Stimulated activated CD4-positive, alpha-beta T cell treated with anti-CD3 and anti-CD28 coated beads, TNF-alpha, amount 100 ng/mL, for 1 hour (primary cell): ENCODE data around the gene NCOA6.
"Not testable (repeated sequence)": the region's sequence is repeated elsewhere in the genome, so short reads cannot be mapped to it uniquely, and the experiment has no call there.

ENCODE experiments used
- DNase-seq, 3 donors: peaks; one replicate each; pipeline ENCODE4 v3.0.0-alpha.2; 2020; ENCODE audit warnings: low read depth in 3 of 3, low spot score in 1 of 3

The NCOA6 gene

GRCh38 chr20:34829191-34829590 lies 3.7 kb upstream of the NCOA6 start:
- no peak for DNase-seq

- peak; percentile 17 to 47 (median 18) for DNase-seq
Measured at GRCh38 chr20:34824806-34825529, 483 bp downstream of the NCOA6 start.

- peak; percentile 31 to 53 (median 40) for DNase-seq
Measured at GRCh38 chr20:34824452-34824805, 1.0 kb downstream of the NCOA6 start.

DNA sequence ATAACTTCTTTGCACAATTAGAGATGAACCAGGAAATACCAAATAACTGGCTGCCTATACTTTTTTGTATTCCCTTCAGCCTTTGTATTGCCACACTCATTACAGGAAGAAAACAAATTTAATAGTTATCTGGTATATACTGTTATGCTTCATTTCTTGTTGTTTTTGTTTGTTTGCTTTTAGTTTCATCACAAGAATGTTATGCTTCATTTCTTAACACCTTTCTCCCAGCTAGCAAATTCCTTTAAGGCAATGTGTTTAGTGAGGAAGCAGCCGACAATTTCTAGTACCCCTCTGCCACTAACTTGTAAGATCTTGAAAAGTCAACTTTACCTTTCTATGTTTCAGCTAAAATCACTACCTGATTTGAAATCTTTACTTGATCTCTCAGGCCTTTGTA lies 1.4 kb downstream of the NCOA6 start:
- no peak for DNase-seq

GRCh38 chr20:34820805-34821578 lies 4.5 kb downstream of the NCOA6 start:
- no peak for DNase-seq

DNA sequence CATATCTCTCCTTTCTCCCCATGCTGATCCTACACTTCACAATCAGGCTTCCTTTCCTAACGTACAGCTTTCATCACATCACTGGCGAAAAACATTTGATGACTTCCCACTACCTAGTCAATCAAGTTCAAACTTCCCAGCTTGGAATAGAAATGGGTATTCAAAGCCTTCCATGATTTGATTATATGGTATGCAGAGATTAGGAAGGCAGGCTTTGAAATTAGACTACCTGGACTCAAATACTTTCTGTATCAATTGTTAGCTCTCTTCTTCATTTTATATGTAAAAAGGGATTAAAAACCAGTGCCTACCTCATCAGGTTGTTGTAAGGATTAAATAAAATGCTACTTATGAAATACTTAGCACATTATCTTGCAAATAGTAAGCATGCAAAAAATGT lies 7.7 kb downstream of the NCOA6 start:
- no peak for DNase-seq

DNA sequence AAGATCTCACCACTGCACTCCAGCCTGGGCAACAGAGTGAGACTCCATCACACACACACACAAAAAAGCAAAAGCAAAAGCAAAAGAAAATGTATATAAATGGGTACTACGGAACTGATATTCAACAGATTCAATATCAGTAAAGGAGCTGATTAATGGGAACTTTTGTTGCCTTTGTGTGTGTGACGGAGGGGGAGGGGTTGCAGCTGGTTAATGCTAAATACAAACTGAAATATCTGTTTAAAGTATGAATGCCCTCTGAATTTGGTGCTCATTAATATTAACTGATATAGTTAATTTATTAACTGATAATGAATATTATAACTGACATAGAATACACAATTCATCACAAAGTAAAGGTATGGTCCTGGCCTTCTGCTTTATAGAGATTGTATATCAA lies 8.4 kb downstream of the NCOA6 start:
- no peak for DNase-seq

- no peak for DNase-seq
Measured at GRCh38 chr20:34815636-34816035, 9.8 kb downstream of the NCOA6 start.

DNA sequence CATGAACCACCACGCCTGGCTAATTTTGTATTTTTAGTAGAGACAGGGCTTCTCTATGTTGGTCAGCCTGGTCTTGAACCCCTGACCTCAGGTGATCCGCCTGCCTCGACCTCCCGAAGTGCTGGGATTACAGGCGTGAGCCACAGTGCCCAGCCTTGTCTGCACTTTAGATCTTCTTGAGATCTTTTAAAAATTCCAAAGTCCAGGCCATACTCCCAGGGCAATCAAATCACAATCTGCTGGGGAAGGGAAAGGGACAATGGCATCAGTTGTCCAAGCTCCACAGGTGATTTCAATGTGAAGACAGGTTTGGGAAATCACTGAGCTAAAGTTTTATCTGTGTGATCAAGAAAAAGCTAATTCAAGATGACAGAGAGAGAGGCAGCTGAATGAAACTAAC lies 16.9 kb downstream of the NCOA6 start:
- no peak for DNase-seq

GRCh38 chr20:34807944-34808465 lies 17.4 kb downstream of the NCOA6 start:
- DNase-seq, result not testable (repeated sequence)

- DNase-seq, result no peak
Measured at GRCh38 chr20:34806255-34806654, 19.2 kb downstream of the NCOA6 start.

DNA sequence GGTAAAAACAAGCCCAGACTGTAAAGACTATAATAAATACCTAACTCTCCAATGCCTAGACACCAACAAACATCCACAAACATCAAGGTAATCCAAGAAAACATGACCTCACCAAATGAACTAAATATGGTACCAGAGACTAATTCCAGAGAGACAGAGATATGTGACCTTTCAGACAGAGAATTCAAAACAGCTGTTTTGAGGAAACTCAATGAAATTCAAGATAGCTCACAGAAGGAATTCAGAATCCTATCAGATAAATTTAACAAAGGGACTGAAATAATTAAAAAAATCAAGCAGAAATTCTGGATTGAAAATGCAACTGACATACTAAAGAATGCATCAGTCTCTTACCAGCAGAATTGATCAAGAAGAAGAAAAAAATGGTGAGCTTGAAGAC lies 26.6 kb downstream of the NCOA6 start:
- no peak for DNase-seq

DNA sequence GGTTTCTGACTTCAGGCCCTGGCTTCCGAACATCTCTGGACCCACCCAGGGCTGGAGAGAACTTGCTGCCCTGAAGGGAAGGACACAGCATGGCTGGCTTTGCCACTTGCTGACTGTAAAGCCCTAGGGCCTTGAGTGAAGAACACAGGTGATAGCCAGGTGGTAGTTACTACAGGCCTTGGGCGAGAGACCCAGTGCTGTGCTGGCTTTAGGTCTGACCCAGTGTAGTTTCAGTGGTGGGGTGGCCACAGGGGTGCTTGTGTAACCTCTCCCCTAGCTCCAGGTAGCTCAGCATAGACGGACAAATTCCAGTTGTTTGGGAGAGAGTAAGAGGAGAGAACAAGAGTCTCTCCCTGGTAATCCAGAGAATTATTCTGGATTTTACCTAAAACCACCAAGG lies 27.1 kb downstream of the NCOA6 start:
- DNase-seq, result no peak

DNA sequence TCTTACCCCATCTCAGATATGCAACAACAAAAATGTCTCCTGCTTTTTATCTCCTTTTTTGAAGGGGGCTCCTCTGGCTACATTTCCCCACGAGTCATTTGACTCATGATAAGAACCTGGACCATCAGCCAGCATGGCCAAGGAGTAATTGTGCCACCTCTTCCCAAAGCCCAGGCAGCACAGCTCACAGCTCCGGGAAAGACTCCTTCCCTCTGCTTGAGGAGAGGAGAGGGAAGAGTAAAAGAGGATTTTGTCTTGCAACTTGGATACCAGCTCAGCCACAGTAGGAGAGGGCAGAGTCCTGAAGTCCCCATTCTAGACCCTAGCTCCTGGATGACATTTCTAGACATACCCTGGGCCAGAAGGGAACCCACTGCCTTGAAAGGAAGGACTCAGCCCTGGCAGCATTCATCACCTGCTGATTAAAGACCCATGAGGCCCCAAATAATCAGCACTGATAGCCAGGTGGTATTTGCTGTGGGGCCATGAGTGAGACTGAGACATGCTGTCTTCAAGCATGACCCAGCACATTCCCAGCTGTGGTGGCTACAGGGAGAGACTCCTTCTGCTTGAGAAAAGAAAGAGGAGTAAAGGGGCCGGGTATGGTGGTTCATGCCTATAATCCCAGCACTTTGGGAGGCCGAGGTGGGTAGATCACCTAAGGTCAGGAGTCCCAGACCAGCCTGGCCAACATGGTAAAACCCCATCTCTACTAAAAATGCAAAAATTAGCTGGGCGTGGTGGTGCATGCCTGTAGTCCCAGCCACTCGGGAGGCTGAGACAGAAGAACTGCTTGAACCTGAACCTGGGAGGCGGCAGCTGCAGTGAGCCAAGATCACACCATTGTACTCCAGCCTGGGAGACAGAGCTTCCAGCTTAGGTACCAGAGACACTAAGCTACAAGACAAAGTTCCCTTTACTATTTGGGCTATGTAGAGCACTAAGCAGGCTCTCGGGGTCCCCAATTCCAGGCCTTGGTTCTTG lies 28.1 kb downstream of the NCOA6 start:
- no peak for DNase-seq

DNA sequence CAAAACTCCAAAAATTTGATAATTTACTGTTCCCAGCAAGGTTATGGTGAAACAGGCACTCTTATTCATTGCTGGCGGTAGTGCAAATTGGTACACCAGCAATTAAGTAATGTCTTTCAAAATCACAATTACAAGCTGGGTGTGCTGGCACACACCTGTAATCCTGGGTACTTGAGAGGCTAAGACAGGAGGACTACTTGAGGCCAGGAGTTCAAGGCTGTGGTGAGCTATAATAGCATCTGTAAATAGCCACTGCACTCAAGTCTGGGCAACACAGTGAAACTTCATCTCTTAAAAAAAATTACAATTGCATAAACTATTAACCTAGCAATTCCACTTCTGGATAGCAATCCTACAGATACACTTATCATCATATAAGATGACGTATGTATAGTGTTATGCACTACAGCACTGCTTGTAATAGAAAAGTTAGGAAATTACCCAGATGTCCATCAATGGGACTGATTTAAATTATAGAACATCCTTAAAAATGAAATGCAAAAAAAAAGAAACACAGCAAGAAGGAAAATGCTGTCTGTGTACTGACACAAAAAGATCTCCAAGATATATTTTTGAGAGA lies 31.4 kb downstream of the NCOA6 start:
- no peak for DNase-seq

DNA sequence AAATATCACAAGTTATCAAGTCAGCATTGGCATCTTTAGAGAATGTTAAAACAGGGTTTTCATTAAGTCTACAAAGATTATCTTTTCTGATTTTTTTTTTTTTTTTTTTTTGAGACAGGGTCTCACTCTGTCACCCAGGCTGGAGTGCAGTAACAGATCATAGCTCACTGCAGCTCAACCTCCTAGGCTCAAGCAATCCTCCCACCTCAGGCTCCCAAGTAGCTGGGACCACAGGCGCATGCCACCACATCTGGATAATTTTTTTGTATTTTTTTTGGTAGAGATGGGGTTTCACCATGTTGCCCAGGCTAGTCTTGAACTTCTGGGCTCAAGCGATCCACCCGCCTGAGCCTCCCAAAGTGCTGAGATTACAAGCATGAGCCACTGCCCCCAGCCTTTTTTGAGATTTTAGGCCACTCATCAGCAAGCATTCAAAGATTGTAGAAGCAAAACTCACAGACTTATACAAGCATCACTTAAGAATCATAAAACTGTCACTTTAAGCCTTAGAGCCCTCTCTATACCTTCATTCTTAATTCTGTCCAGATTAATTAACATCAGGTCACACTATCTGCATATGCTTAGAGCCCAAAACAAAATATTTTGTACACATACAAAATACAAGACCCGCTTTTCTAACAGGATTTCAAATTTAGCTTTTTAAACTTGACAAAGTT lies 32.6 kb downstream of the NCOA6 start:
- DNase-seq, result no peak

GRCh38 chr20:34791289-34792020 lies 34.0 kb downstream of the NCOA6 start:
- DNase-seq, result no peak

DNA sequence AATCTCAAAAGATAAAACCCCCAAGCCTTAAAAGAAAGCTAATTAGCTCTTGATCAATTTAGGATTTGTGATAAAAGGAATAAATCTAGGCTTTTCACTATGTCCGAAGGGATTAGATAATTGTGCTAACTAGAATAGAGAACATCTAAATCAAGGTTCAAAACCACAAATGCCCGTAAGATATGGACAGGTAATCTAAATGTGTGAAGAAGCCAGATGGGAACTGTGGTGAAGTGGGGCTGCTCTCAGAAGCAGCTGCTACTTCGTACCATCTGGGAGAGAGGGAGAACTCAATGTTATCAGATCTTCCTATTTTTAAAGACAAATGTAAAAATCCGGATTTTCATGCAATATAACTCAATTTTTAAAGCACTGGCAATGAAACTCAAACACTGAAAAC lies 44.2 kb downstream of the NCOA6 start:
- no peak for DNase-seq

DNA sequence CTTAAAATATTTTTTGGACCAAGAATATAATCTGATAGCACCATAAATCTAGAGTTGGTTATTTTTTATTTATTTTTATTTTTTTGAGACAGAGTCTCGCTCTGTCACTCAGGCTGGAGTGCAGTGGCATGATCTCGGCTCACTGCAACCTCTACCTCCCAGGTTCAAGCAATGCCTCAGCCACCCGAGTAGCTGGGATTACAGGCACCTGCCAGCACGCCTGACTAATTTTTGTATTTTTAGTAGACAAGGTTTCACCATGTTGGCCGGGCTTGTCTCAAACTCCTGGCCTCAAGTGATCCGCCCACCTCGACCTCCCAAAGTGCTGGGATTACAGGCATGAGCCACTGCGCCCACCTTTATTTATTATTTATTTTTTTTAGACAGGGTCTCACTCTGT lies 45.2 kb downstream of the NCOA6 start:
- not testable (repeated sequence) for DNase-seq

- DNase-seq, result no peak
Measured at GRCh38 chr20:34776177-34776576, 49.3 kb downstream of the NCOA6 start.
